Measurements from ENCODE around the gene ZNF254.
"Not testable (repeated sequence)": the region's sequence is repeated elsewhere in the genome, so short reads cannot be mapped to it uniquely, and the experiment has no call there.

Gene ZNF254

DNA sequence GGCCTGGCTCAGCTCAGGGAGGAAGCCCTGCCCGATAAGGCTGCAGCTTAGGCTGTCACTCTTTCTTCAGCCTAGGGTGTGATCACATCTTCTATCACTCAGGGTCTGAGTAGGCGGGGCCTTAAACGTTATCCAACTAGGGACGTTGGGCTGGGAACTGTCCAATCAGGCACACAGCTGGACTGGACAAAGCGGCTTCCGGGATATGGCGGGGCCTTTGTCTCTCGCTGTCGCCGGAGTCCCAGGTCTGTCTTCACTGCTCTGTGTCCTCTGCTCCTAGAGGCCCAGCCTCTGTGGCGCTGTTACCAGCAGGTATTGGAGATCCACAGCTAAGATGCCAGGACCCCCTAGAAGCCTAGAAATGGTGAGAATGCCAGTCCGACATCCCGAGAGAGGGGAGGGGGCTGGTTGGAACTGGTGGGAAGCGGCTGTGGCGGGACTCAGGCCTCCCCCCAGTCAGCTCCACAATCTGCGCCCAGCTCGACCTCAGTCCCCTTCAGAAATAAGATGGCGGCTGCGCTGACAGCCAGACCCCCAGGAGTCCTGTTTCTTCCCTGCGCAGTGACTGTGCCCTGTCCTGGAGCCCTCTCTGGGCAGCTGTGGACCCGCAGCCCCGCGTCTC is at the start of gene ZNF254:
ZNF254 (plus strand) TSS at position 214 of the 622 bp plus-strand sequence; CDS start at position 335, 121 bp downstream.
- DNase-seq (ENCODE audit: low spot score), result peak; percentile 97

DNA sequence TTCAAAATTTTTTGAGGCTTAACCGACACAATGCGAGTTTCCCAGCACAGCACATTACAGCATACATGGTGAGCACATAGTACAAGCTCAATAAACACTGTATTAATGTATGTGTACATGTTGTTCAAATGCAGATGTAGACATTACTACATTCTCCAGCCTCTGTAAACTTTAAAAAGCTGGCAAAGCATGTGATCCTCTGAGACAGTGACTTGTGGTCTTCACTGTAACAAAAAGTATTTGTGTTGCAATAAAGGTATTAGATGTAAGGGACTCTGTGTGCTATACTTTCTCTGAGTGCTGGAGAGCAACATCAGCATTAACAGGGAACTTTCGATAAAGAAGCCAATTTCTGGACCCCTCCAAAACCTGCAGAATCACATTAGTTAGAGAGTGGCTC is 46.4 kb upstream of the ZNF254 start:
- no peak for DNase-seq (ENCODE audit: low spot score)

DNA sequence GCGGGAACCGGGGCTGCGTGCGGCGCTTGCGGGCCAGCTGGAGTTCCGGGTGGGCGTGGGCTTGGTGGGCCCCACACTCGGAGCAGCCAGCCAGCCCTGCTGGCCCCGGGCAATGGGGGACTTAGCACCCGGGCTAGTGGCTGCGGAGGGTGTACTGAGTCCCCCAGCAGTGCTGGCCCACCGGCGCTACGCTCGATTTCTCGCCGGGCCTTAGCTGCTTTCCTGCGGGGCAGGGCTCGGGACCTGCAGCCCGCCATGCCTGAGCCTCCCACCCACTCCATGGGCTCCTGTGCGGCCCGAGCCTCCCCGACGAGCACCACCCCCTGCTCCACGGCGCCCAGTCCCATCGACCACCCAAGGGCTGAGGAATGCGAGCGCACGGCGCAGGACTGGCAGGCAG is 45.7 kb upstream of the ZNF254 start:
- DNase-seq (ENCODE audit: low spot score), result not testable (repeated sequence)

DNA sequence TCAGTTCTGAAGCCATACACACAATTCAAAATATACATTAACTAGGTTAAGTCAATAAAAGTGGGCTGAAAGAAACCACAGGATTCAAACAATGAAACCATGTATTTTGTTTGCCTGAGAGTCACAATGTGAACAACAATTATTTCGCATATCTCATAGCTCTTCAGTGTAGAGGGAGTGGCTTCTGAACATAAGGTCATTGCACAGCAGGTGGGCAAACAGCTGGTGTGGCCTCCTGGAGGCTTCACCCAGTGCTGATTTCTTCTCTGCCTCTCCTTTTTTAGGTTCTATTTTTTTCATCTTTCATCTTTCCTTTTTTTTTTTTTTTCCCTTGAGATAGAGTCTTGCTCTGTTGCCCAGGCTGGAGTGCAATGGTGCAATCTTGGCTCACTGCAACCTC is 40.4 kb upstream of the ZNF254 start:
- DNase-seq (ENCODE audit: low spot score), result no peak

DNA sequence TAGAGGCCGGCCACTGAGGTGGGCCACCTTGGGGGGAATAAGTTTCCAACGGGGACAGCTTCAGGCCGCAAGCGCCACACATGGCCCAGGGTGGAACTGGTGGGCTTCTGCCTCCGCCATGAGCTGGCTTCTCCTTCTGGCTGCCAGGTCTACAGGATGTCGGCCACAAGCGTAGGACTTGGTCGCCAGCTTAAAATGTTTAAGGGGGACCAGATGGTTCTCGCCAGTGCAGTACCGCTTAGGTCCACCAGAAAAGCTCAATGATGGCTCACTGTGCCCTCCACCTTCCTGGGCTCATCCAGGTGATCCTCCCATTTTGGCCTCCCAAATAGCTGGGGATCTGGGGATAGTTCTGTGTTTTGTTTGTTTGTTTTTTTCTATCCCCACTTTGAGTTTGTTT is 38.7 kb upstream of the ZNF254 start:
- no peak for DNase-seq (ENCODE audit: low spot score)

DNA sequence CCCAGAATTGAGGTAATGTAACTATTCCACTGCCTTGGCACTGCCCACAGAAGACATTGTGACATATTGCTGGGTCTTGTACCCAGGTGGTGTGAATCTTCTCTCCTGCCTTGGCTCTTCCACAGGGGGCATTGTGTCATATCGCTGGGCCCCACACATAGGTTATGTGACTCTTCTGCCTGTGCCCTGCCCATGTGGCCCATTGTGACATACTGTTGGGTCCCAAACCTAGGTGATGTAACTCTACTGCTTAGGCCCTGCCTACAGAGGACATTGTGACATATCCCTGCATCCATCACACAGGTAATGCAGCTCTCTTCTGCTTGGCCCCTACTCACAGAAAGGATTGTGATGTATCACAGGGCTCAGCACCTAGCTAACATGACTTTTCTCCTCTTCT is 37.5 kb upstream of the ZNF254 start:
- no peak for DNase-seq (ENCODE audit: low spot score)

DNA sequence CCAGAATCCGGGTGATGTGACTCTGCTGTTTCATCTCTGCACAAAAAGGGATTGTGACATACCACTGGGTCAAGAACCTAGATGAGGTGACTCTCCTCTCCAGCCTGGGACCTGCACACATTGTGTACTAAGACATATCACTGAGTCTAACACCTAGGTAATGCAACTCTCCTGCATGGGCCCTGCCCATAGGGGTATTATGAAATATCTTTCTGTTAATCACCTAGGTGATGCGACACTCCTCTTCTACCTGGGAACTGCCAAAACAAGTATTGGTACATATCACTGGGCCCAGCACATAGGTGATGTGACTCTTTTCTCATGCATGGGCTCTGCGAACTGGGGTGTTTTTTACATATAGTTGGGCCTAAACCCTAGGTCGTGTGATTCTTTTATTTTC is 35.5 kb upstream of the ZNF254 start:
- no peak for DNase-seq (ENCODE audit: low spot score)

DNA sequence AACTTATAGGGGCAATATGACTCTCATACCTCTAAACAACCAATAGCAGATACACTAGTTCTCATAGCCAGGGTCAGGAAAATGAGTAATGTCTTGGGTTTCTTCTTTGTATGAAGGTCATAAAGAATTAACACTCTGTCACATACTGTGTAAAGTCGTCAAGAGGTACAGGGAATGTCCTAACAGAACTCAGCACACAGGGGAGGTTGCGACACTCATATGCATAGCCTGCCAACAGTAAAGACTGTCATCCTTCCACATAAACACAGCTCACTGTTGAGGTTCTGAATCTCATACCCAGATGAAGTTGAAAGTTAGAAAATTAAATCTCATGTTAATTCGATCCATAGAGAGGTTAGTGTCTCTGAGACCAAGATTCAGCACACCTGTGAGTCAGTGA is 34.2 kb upstream of the ZNF254 start:
- DNase-seq (ENCODE audit: low spot score), result no peak

DNA sequence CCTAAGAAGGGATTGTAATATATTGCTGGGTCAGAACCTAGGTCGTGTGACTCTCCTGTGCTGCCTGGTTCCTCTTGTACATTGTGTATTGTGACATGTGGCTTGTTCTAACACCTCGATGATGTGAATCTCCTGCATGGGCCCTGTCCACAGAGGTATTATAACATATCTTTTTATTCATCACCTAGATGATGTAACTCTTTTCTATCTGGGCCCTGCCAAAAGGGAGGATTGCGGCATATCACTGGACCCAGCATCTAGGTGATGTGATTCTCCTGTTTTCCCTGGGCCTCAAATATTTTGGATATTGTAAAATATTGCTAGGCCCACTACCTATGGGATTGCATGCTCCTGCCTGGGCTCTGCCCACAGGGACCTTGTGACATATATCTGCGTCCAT is 33.4 kb upstream of the ZNF254 start:
- DNase-seq (ENCODE audit: low spot score), result no peak

DNA sequence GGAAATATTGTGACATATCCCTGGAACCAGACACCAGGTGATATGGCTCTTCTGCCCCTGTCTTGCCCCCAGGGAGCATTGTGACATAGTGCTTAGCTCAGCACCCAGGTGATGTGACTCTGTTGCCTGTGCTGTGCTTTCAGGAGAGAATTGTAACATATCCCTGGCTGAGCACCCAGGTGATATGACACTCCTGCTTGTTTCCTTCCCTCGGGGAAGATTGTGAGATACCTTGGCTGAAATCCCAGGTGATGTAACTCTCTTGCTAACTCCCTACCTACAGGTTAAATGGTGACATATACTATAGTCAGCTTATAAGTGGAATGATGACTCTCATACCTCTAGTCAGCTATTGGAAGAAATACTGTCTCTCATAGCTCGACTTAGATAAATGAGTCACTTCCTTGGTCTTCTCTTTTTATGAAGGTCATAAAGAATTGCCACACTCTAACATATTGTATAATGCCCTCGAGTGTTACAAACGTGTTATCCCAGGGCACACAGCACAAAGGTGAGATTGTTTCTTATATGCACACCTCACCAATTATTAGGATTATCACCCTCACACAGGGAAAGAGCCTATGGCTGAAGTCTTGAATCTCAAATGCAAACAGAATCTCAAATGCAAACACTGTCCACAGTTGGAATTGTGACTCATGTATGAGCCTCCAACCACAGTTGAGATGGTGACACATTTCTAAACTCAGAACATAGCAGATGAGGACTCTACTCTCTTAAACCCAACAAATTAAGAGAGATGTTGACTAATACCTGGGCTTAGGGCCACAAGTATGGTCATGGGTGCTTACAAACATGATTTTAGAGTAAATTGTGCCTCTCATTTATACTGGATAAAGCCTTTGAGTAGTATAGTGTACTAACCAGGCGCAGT is 32.7 kb upstream of the ZNF254 start:
- DNase-seq (ENCODE audit: low spot score), result peak; percentile 91

DNA sequence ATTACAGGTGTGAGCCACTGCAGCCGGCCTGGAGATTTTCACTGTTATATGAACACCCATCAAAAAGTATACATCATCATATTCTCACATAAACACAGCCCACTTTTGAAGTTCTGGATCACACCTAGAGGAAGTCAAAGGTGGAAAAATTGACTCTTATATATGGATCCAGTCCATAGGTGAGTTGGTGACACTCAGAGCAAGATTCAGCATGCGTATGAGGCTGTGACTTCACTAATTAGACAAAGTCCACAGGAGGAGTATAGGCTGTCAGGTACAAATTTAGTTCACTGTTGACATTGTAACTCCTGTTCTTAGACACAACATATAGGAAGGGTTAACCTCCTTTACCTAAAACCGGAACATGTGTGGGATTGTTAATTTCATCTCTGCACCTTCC is 31.4 kb upstream of the ZNF254 start:
- no peak for DNase-seq (ENCODE audit: low spot score)

DNA sequence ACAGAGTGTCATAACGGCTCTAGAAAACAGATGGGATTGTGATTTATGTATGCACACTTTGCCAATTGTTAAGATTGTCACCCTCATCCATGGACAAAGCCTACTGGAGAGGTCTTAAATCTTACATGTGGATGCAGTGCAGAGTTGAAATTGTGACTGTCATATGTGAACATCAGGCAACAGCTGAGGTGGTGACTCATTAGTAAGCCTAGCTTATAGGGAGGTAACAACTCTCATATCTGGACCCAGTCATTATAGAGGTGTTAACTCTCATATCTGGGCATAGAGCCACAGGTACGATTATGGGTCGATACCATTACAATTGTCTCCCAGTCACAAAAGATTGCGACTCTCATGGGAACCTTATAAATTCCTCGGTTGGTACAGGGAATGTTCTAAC is 29.8 kb upstream of the ZNF254 start:
- DNase-seq (ENCODE audit: low spot score), result no peak

DNA sequence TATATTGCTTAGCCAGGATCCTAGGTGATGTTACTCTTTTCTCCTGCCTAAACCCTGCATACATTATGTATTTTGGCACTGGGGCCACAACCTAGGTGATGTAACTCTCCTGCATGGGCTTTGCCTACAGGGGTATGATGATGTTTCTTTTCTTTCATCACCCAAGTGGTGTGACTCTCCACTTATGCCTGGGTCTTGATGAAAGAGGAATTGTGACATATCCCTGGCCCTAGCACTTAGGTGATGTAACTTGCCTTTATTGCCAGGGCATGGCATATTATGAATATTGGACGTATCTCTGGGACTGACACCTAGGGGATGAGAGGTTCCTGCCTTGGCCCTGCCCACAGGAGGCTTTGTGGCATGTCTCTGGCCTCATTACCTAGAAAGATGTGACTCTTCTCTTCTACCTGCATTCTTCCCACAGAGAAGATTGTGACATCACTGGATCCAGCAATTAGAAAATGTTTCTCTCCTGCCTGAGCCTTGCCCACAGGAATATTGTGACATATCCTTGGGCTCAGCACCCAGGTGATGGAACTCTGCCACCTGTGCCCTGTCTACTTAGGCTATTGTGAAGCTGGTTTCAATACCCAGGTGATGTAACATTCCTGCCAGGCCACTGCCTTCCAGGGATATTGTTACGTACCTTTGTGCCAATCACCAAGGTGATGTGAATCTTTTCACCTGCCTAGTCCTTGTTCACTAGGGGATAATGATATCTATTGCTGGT is 27.3 kb upstream of the ZNF254 start:
- DNase-seq (ENCODE audit: low spot score), result no peak

DNA sequence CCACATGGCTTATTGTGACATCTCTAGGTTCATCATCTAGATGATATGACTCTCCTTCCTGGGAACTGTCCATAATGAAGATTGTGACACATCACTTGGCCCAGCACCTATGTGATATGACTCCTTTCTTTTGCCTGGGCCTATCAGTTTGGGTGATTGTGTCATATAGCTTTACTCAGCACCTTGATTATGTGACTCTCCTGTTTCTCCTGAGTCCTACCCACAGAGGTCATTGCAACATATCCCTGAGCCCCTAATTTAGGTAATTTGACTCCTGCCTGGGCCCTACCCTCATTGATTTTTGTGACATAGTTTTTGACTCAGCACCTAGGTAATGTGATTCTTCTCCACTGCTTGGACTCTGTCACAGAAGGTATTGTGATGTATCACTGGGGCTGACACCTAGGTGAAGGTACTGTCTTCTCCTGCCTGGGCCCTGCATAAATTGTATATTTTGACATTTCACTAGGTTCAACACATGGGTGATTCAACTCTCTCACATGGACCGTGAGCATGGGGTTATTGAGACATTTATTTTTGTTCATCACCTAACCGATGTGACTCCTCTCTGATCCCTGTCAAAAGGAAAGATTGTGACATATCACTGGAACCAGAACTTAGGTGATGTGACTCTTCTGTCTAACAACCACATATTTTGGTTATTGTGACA is 26.2 kb upstream of the ZNF254 start:
- DNase-seq (ENCODE audit: low spot score), result peak; percentile 14

DNA sequence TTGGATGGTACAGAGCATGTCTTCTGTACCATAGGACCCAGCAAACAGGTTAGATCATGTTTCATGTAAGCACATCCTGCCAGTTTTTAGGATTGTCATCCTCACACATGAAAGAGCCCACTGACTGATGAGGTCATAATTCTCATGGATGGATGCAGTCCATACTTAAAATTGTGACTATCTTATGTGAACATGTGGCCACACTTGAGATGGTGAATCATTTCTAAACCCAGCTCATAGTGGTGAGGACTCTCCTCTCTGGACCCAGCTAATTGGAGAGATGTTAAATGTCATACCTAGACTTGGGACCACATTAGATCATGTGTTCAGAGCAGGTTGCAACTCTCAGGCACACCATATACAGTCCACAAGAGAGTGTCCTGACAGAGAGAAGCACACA is 24.8 kb upstream of the ZNF254 start:
- peak; percentile 50 for DNase-seq (ENCODE audit: low spot score)

DNA sequence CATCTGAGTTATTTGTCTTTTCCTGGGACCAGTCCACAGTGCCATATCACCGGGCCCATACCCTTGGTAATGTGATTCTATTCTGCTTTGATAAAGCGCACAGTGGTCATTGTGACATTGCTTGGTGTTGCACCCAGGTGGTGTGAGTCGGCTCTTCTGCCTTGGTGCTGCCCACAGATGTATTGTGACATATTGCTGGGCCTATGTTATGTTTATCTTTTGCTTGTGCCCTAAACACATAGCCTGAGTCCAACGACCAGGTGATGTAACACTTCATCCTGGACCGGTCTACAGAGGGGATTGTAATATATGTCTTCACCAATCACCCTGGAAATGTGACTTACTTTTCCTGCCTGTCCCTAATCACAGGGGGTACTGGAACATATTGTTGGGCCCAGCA is 23.7 kb upstream of the ZNF254 start:
- DNase-seq (ENCODE audit: low spot score), result no peak

DNA sequence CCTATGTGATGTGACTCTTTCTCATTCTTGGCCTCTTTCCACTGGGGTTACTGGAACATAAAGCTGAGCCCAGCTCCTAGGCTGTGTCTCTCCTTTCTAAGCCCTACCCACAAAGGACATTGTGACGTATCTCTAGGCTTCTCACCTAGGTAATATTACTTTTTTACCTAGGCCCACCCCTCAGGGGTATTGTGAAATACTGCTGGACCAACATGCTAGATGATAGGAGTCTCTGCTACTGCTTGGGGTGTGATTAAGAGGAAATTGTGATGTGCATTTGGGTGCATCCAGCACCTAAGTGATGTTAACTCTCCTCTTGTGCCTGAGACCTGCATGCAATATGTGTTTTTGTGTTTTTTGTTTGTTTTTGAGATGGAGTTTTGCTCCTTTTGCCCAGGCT is 22.8 kb upstream of the ZNF254 start:
- no peak for DNase-seq (ENCODE audit: low spot score)

DNA sequence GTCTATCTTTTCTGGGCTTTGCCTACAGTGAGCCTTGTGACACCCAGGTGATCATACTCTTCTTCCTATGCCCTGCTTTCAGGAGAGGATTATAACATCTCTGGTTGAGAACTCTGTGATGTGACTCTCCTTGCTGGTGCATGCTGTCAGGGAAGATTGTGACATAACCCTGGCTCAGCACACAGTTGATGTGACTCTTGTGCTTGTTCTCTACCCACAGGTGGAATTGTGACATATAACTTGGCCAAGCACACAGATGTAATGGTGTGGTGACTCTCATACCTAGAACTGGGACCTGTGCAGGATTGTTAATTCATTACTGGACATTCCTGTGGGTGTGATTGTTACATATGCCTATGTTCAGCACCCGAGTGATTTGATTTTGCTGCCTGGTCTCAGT is 21.7 kb upstream of the ZNF254 start:
- peak; percentile 14 for DNase-seq (ENCODE audit: low spot score)

DNA sequence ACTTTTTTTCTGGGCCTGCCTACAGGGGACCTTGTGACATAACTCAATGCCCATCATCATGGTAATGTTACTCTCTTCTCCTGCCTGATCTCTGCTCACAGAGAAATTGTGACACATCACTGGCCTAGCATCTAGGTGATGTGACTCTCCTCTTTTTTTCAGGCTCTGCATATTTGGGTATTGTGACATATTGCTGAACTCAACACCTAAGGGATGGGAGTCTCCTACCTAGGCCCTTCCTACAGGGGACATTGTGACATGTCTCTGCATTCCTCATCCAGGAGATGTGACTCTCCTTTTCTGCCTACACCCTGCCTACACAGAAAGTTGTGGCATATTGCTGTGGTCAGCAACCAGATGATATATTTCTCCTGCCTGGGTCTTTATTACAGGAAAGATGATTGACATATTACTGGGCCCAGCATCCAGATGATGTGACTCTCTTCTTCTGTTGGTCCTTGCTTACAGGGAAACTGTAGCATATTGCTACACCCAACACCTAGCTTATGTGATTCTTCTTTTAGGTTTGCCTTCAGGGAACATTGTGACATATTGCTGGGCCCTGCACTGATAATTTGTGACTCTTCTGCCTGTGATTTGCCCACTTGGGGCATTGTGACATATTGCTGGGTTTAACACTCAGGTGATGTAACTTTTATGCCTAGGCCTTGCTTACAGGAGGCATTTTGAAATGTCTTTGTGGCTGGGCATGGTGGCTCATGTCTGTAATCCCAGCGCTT is 21.0 kb upstream of the ZNF254 start:
- DNase-seq (ENCODE audit: low spot score), result no peak

DNA sequence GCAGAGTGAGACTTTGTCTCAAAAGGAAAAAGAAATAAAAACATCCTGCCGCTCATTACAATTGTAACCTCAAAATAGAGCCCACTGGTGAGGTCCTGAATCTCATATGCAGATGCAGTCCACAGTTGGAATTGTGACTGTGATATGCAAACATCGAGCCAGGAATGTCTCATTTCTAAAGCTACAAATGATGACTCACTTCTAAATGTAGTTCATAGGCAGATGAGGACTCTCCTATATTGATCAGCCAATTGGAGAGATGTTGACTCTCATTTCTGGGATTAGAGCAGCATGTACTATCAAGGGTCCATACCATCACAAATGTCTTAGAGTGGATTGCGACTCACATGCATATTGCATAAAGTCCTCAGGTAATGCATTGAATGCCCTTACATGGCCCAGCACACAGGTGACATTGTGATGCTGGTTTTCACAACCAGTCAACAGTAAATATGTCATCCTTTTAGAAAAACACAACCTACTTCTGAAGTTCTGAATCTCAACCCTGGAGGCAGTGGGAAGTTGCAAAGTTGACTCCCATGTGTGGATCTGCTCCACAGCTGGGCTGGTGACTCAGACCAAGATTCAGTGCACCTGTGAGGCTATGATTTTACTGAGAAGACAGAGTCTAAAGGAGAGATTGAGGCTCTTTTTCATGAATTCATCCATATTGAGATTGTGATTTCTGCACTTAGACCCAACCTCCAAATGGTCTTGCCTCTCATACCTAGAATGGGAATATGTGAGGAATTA is 16.9 kb upstream of the ZNF254 start:
- peak; percentile 28 for DNase-seq (ENCODE audit: low spot score)

DNA sequence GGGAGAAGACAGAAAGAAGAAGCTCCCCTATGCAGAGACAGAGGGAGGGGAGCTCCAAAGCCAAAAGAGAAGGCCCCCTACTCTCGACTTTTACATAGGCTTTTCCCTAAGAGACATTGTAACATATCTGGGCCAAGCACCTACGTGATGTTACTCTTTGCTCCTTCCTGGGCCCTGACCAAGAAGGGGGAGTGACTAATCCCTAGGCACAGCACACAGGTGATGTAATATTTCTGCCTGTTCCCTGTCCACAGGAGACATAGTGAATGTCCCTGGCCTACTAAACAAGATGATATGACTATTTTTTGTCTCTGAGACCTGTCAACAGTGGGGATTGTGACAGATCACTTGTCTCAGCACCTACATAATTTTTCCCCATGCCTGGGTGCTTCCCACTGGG is 15.9 kb upstream of the ZNF254 start:
- peak; percentile 39 for DNase-seq (ENCODE audit: low spot score)
